Activated naive CD8-positive, alpha-beta T cell treated with anti-CD3 and anti-CD28 coated beads, Interleukin-2, amount 10 ng/mL, durations not matched to agents 7 days and 5 days (primary cell): ENCODE data around the gene QRICH2. TPM values are rescaled to one million over a fixed set of nuclear protein-coding genes. Genes with fewer than 3 reads are reported as not detected.

ENCODE experiments used
- ATAC-seq: fragments of 150-1000 bp; cut with Tn5 transposase; one replicate; pipeline ENCODE4 v1.10.0; 2021; ENCODE audit warnings: low read depth, moderate library complexity
- POLR2A ChIA-PET: fragments of 350-600 bp; sonication (Branson Sonifier 250); formaldehyde crosslinking; loops from one replicate; lab custom pipeline; 2021; ENCODE audit warnings: antibody characterized with exemption; lab: Charles Lee
- DNase-seq: peaks from one replicate; pipeline ENCODE4 v3.0.0; 2021
- H3K27ac Mint-ChIP-seq: one replicate; pipeline ENCODE4 v1.8.0; 2022; ENCODE audit warnings: mild to moderate bottlenecking, mixed read lengths
- H3K27me3 Mint-ChIP-seq: one replicate; pipeline ENCODE4 v1.8.0; 2022; ENCODE audit warnings: mild to moderate bottlenecking, moderate library complexity, mixed read lengths
- H3K36me3 Mint-ChIP-seq: one replicate; pipeline ENCODE4 v1.8.0; 2021; ENCODE audit warnings: mild to moderate bottlenecking, mixed read lengths
- H3K4me1 Mint-ChIP-seq: one replicate; pipeline ENCODE4 v1.8.0; 2021; ENCODE audit warnings: mixed read lengths
- H3K4me3 Mint-ChIP-seq: one replicate; pipeline ENCODE4 v1.8.0; 2022; ENCODE audit warnings: mild to moderate bottlenecking, moderate library complexity, mixed read lengths
- H3K9me3 Mint-ChIP-seq: one replicate; pipeline ENCODE4 v1.8.0; 2021; ENCODE audit warnings: mixed read lengths
- total RNA-seq, 2 experiments: library from RNA; stranded (reverse); gene quantifications; one replicate each; pipeline ENCODE4 v1.2.3, GENCODE V29; 2021

QRICH2 gene
- total RNA-seq, 2 experiments from 2014 or later = 3.7 to 4.7 TPM

DNA sequence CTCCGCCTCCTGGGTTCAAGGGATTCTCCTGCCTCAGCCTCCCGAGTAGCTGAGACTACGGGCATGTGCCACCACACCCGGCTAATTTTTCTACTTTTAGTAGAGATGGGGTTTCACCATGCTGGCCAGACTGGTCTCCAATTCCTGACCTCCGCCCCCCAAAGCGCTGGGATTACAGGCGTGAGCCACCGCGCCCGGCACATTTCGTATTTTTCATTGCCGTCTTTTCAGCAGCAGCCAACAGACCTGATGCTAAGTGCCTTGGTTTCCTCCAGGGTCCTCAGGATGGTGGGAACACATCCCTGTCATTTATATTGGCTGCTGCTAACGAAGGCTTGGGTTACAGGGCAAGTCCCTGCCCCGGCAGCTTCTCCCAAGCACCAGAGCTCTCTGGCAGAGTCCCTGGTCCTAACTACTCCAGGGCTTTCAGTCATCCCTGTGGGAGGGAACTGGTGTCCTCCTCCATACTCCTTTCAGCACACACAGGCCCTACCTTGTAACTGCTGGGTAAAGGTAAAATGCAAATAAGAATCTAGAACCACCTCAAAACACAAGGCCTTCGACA lies 66.3 kb downstream of the QRICH2 start:
- peaks cover under 1% of the 10 kb centered on the region for H3K9me3 Mint-ChIP-seq
- H3K27ac Mint-ChIP-seq = peak overlapping the region; percentile 96
- peak overlapping the region; percentile 94 for H3K4me3 Mint-ChIP-seq
- H3K4me1 Mint-ChIP-seq = peaks cover 70% of the 10 kb centered on the region
- ATAC-seq (no peak), DNase-seq (no peak)
- peaks cover 24% of the 10 kb centered on the region for H3K36me3 Mint-ChIP-seq
- POLR2A ChIA-PET = interaction anchor here (0.8 to 38.5 kb wide), 8 partner anchors 10 to 60 kb away, joined by 3 to 1721 read pairs (median 5); partner anchors contain the start of gene UBALD2
- H3K27me3 Mint-ChIP-seq = no peaks in the 10 kb centered on the region

DNA sequence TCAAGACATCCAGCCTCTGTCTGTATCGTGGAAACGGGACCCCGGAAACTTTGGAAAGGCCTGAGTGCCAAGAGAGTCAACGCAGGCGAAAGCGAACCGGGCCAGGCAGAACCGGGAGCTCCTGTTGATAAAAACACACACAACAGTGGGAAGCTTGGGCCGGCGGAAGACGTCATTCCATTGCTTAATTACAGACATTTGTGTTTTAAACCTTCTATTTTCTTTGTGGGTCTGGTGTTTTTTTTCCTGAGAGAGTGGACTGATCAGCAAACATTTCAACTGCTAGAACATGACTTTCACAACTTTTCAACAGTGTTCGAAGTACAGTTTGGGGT lies 66.9 kb downstream of the QRICH2 start:
- DNase-seq (no peak), ATAC-seq (no peak)
- peaks cover 1% of the 10 kb centered on the region for H3K9me3 Mint-ChIP-seq
- H3K4me3 Mint-ChIP-seq = peak overlapping the region; percentile 94
- peaks cover 28% of the 10 kb centered on the region for H3K36me3 Mint-ChIP-seq
- H3K4me1 Mint-ChIP-seq = peaks cover 67% of the 10 kb centered on the region
- H3K27me3 Mint-ChIP-seq = no peaks in the 10 kb centered on the region
- H3K27ac Mint-ChIP-seq = peak overlapping the region; percentile 96
- POLR2A ChIA-PET = interaction anchor here (0.7 to 38.5 kb wide), 10 partner anchors 11 to 120 kb away, joined by 3 to 1721 read pairs (median 5); partner anchors contain the start of gene UBALD2

DNA sequence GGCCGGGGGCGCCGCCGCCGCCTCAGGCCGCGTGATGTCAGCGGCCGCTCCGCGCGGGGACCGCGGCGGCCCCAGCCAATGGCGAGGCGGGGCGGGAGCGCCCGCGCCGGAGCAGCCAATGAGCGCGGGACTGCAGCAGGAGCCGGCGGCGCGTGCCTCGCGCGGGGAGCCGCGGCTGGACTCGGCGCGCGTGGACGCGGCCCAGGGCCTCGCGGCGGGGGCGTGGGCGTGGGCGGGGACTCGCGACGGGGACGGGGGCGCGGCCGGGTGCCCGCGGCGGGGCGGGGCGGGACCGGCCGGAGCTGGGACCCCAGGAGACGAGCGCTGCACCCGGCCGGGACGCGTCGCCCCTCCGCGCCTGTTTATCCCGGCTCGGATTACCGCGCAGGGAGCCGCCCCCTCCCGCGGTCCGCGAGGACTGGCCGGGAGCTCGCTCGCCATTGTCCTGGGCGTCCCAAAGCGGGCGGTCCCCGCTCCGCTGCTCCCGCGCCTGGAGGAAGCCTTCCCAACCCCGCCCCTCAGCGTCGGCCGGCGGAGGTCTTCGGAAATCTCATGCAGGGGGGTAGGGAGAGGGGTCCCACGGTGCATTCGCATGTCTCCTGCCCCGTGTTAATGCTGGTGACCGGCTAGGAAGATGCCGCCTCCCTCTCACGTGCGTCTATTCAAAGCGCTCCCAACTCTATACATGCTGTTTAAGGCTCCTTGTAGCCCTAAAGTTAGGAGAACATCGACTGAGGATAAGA lies 67.4 kb downstream of the QRICH2 start, which contains the start of gene RNF157:
Gene RNF157, minus strand, starts transcription at position 33 of the 743 bp plus-strand sequence. CDS start 253 bp downstream, outside the sequence.
- DNase-seq = peak; percentile 84
- no peaks in the 10 kb centered on the region for H3K27me3 Mint-ChIP-seq

DNA sequence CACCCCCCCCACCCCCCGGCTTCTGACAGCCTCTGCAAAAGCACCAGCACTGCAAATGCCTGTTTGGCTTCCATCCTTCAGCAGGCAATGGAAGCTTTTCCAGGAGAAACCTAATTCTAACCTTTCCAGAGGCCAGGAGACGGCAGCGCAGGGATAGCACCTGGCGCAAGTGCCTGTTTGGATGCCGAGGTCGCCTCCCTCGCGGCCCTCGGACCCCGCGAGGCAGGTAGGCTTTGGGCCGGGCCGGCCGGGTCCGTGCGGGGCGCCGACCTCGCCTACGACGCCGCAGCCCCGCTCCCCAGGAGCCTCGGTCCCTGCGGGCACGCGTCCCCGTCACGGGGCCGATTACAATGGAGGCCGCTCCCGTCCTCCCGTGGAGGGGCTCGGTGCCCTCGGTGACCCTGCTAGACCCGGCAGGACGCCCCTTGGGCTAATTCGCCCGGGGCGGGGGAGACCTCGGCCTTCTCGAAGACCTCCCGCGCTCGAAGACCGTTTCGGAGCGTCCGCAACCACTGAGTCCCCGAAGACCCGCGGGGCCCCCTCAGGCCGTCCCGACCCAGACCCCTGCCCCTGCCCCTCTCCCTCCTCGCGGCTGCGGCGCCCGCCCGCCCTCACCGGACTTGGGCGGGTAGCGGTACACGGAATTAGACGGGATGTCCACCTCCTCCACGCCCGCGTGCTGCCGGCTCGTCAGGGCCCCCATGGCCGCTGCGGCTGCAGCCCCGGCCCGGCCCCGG lies 68.4 kb downstream of the QRICH2 start:
- ATAC-seq = peak; percentile 37
- peaks cover 30% of the 10 kb centered on the region for H3K36me3 Mint-ChIP-seq
- peak overlapping the region; percentile 90 for H3K4me3 Mint-ChIP-seq
- POLR2A ChIA-PET = interaction anchor here (0.8 to 38.5 kb wide), 10 partner anchors 12 to 60 kb away, joined by 3 to 1721 read pairs (median 15); partner anchors contain the start of gene UBALD2
- peaks cover 58% of the 10 kb centered on the region for H3K4me1 Mint-ChIP-seq
- peak; percentile 65 for DNase-seq
- H3K27me3 Mint-ChIP-seq = no peaks in the 10 kb centered on the region
- peaks cover 1% of the 10 kb centered on the region for H3K9me3 Mint-ChIP-seq
- H3K27ac Mint-ChIP-seq = peak overlapping the region; percentile 88

More for the DNA sequence above, 67.4 kb downstream of the QRICH2 start, which contains the start of gene RNF157:
- Mint-ChIP-seq H3K27ac (peak within 1 kb of the TSS; percentile 96), H3K36me3 (peaks cover 28% of the 10 kb centered on the region), H3K9me3 (peaks cover 1% of the 10 kb centered on the region), H3K4me3 (peak within 1 kb of the TSS; percentile 94), H3K4me1 (peaks cover 62% of the 10 kb centered on the region)
- POLR2A ChIA-PET = interaction anchor here (0.7 to 38.5 kb wide), 10 partner anchors 11 to 119 kb away, joined by 3 to 1721 read pairs (median 5); partner anchors contain the start of gene UBALD2
- ATAC-seq = peak; percentile 87

GRCh38 chr17:76238847-76239537 lies 69.1 kb downstream of the QRICH2 start:
- ATAC-seq (no peak), DNase-seq (no peak)
- Mint-ChIP-seq H3K36me3 (peaks cover 37% of the 10 kb centered on the region), H3K9me3 (peaks cover 1% of the 10 kb centered on the region), H3K4me1 (peaks cover 60% of the 10 kb centered on the region), H3K27ac (peak overlapping the region; percentile 88), H3K27me3 (no peaks in the 10 kb centered on the region), H3K4me3 (peak overlapping the region; percentile 90)
- POLR2A ChIA-PET = interaction anchor here (0.8 to 38.5 kb wide), 12 partner anchors 8 to 95 kb away, joined by 3 to 1721 read pairs (median 10); partner anchors contain the start of gene UBALD2

DNA sequence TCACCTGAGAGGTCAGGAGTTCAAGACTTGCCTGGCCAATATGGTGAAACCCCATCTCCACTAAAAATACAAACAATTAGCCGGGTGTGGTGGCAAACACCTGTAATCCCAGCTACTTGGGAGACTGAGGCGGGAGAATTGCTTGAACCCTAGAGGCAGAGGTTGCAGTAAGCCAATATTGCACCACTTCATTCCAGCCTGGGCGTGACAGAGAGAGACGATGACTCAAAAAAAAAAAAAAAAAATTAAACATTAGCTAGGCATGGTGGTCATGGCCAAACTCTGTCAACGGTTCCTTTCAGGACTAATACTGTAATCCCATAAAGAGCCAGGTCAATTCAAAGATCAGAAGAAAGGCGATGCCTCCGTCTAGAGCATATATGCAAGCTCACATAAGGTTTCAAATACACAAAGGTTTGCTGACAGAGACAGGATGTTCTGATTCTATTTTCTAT lies 70.2 kb downstream of the QRICH2 start:
- ATAC-seq (no peak), DNase-seq (no peak)
- Mint-ChIP-seq H3K27ac (peak overlapping the region; percentile 82), H3K27me3 (no peaks in the 10 kb centered on the region), H3K4me3 (peak overlapping the region; percentile 90), H3K9me3 (peaks cover 1% of the 10 kb centered on the region), H3K36me3 (peaks cover 42% of the 10 kb centered on the region), H3K4me1 (peaks cover 56% of the 10 kb centered on the region)
- POLR2A ChIA-PET = interaction anchor here (0.7 to 38.5 kb wide), 12 partner anchors 8 to 405 kb away, joined by 3 to 1721 read pairs (median 10); partner anchors contain the start of gene UBALD2

DNA sequence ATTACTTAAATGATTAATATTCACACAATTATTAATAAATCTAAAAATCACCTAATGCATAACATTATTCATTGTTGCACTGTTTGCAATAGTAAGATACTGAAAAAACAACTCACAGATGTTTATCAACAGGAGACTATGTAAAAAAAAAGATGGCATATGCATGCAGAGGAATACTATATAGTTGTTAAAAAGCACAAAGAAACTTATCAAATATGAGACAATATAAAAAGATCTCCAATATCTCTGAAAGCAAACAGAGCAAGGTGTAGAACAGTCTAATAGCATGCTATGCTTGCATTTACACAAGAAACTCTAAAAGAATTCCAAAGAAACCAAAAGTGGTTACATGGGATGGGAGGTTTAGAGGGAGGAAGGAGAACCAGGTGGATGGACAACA lies 71.5 kb downstream of the QRICH2 start:
- no peak overlapping the region for H3K4me3 Mint-ChIP-seq
- H3K36me3 Mint-ChIP-seq = peaks cover 48% of the 10 kb centered on the region

DNA sequence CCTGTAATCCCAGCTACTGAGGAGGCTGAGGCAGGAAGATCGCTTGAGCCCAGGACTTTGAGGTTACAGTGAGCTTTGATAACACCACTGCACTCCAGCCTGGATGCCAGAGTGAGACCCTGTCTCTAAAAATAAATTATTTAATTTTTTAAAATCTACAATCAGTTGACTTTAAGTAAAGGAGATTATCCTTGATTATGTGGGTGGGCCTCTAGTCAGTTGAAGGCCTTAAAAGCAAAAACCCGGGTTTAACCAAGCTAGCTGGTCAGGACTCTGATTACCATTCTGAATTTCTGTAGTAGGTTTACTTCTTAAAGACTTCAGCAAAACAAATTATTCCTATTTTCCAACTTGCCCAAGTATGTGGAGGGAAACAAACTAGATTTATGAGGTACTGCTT lies 72.2 kb downstream of the QRICH2 start:
- POLR2A ChIA-PET = interaction anchor here (1.1 to 38.5 kb wide), 4 partner anchors 10 to 34 kb away, joined by 4 to 1721 read pairs (median 12); partner anchors contain the start of gene UBALD2
- H3K4me1 Mint-ChIP-seq = peaks cover 50% of the 10 kb centered on the region
- no peak overlapping the region for H3K27ac Mint-ChIP-seq
- H3K27me3 Mint-ChIP-seq = no peaks in the 10 kb centered on the region
- peaks cover 1% of the 10 kb centered on the region for H3K9me3 Mint-ChIP-seq
- H3K4me3 Mint-ChIP-seq = no peak overlapping the region
- ATAC-seq = no peak
- peaks cover 47% of the 10 kb centered on the region for H3K36me3 Mint-ChIP-seq
- no peak for DNase-seq

More for the DNA sequence above, 71.5 kb downstream of the QRICH2 start:
- no peak for ATAC-seq
- POLR2A ChIA-PET = interaction anchor here (1.4 to 38.5 kb wide), 5 partner anchors 9 to 44 kb away, joined by 4 to 1721 read pairs (median 30); partner anchors contain the start of gene UBALD2
- Mint-ChIP-seq H3K9me3 (peaks cover 1% of the 10 kb centered on the region), H3K4me1 (peaks cover 56% of the 10 kb centered on the region), H3K27me3 (no peaks in the 10 kb centered on the region), H3K27ac (no peak overlapping the region)
- DNase-seq = no peak

DNA sequence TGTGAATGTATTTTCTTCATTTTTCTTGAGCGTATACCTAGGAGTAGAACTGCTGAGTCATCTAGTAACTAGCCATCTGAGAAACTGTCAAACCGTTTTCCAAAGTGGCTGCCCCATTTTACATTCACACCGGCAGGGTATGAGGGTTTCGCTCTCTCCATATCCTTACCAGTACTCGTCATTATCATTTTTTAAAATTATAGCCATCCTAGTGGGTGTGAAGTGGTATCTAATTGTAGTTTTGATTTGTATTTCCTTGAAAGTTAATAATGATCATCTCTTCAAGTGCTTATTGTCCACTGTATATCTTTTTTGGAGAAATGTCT lies 73.8 kb downstream of the QRICH2 start:
- DNase-seq = no peak
- Mint-ChIP-seq H3K4me1 (peaks cover 51% of the 10 kb centered on the region), H3K36me3 (peaks cover 57% of the 10 kb centered on the region), H3K4me3 (no peak overlapping the region), H3K9me3 (peaks cover 1% of the 10 kb centered on the region), H3K27me3 (no peaks in the 10 kb centered on the region), H3K27ac (no peak overlapping the region)
- ATAC-seq = no peak
- POLR2A ChIA-PET = interaction anchor here (1.0 to 38.5 kb wide), 2 partner anchors 22 to 36 kb away, joined by 3 to 1721 read pairs; partner anchors contain the start of gene UBALD2

GRCh38 chr17:76233588-76234353 lies 74.3 kb downstream of the QRICH2 start:
- DNase-seq (no peak), ATAC-seq (no peak)
- peaks cover 57% of the 10 kb centered on the region for H3K36me3 Mint-ChIP-seq
- H3K4me1 Mint-ChIP-seq = peaks cover 50% of the 10 kb centered on the region
- H3K4me3 Mint-ChIP-seq = no peak overlapping the region
- H3K9me3 Mint-ChIP-seq = peaks cover 4% of the 10 kb centered on the region
- POLR2A ChIA-PET = interaction anchor here (1.0 to 38.5 kb wide), 2 partner anchors 22 to 36 kb away, joined by 3 to 1721 read pairs; partner anchors contain the start of gene UBALD2
- no peaks in the 10 kb centered on the region for H3K27me3 Mint-ChIP-seq
- H3K27ac Mint-ChIP-seq = peak overlapping the region; percentile 67

GRCh38 chr17:76232342-76232741 lies 75.7 kb downstream of the QRICH2 start:
- Mint-ChIP-seq H3K27ac (no peak overlapping the region), H3K36me3 (peaks cover 50% of the 10 kb centered on the region), H3K9me3 (peaks cover 6% of the 10 kb centered on the region), H3K27me3 (no peaks in the 10 kb centered on the region), H3K4me1 (peaks cover 41% of the 10 kb centered on the region), H3K4me3 (no peak overlapping the region)
- no peak for ATAC-seq
- no peak for DNase-seq
- POLR2A ChIA-PET = interaction anchor here (38.5 kb wide), 1 partner anchor 38 kb away, joined by 1721 read pairs; the partner anchor contains the start of gene UBALD2
